A549 (cell line): Measurements from ENCODE around the gene UBE3B. TPM values are rescaled to one million over a fixed set of nuclear protein-coding genes. Genes with fewer than 3 reads are reported as not detected.

Experiments
- ATAC-seq, 2 experiments: fragments of 200-7000 bp in 1 of 2; fragments of >200 bp in 1 of 2; cut with Nextera tagmentation in 1 of 2; cut with Tn5 transposase in 1 of 2; 3 replicates each; pipeline versions ENCODE4 v1.8.0 to v1.9.1; 2018 to 2020; ENCODE audit warnings: mild to moderate bottlenecking in 1 of 2, moderate library complexity in 1 of 2
- CTCF ChIA-PET: fragments of 300-600 bp; sonication (Branson Sonifier 250); formaldehyde crosslinking; extraction: SDS; loops from one replicate; lab custom pipeline; 2021; ENCODE audit warnings: antibody characterized with exemption, inconsistent platforms; lab: Yijun Ruan, JAX
- POLR2A ChIA-PET: fragments of 350-600 bp; formaldehyde crosslinking; extraction: SDS; loops from one replicate; lab custom pipeline; 2021; ENCODE audit warnings: antibody characterized with exemption, inconsistent platforms; lab: Yijun Ruan, JAX
- DNase-seq, 2 experiments: peaks; one replicate each; pipeline versions ENCODE4 v3.0.0 to v3.0.0-alpha.2; 2011 to 2016; ENCODE audit warnings: low read depth in 1 of 2, low spot score in 1 of 2
- FAIRE-seq: peaks from 2 replicates; lab custom pipeline; 2011; peaks lifted over from hg19 to GRCh38; lab: Jason Lieb, UNC
- H3K27ac ChIP-seq, 2 experiments: fragments of >200 bp; sonication (Bioruptor Twin); formaldehyde crosslinking; 3 replicates each; pipeline ENCODE4 v1.5.1; 2016 to 2017
- H3K4me1 ChIP-seq: fragments of >200 bp; sonication (Bioruptor Twin); formaldehyde crosslinking; 3 replicates; pipeline ENCODE4 v1.6.1; 2016
- H3K4me2 ChIP-seq: fragments of >200 bp; sonication (Bioruptor Twin); formaldehyde crosslinking; 3 replicates; pipeline ENCODE4 v1.6.1; 2016
- H3K4me3 ChIP-seq: fragments of >200 bp; sonication (Bioruptor Twin); formaldehyde crosslinking; 3 replicates; pipeline ENCODE4 v1.5.1; 2016
- H3K9me3 ChIP-seq: fragments of >200 bp; sonication (Bioruptor Twin); formaldehyde crosslinking; 3 replicates; pipeline ENCODE4 v1.6.1; 2016
- BCL3 ChIP-seq: fragments of >200 bp; sonication (Bioruptor Twin); formaldehyde crosslinking; IDR thresholded peaks from 3 replicates; pipeline ENCODE4 v1.6.1; 2016
- BHLHE40 ChIP-seq: IDR thresholded peaks from 2 replicates; pipeline ENCODE4 v1.6.1; 2012; ENCODE audit warnings: low read depth, low read length, inconsistent platforms
- CBX8 ChIP-seq: fragments of 200-600 bp; sonication (generic); IDR thresholded peaks from 2 replicates; pipeline ENCODE4 v1.6.1; 2016
- CEBPB ChIP-seq, 2 experiments: fragments of >200 bp in 1 of 2; sonication (Bioruptor Twin) in 1 of 2; formaldehyde crosslinking in 1 of 2; IDR thresholded peaks; 2 replicates each; pipeline ENCODE4 v1.6.1; 2012 to 2016
- CTCF ChIP-seq: fragments of >200 bp; sonication (Bioruptor Twin); formaldehyde crosslinking; IDR thresholded peaks from 3 replicates; pipeline ENCODE4 v1.5.1; 2016
- EHF ChIP-seq: fragments of 250-450 bp; sonication (Bioruptor Pico); IDR thresholded peaks from 2 replicates; pipeline ENCODE4 v1.5.0; 2020; ENCODE audit warnings: mild to moderate bottlenecking
- EHMT2 ChIP-seq: fragments of 200-600 bp; sonication (generic); IDR thresholded peaks from 2 replicates; pipeline ENCODE4 v1.6.1; 2016; ENCODE audit warnings: antibody characterized with exemption, low read depth, mild to moderate bottlenecking, moderate library complexity
- FOSB ChIP-seq: fragments of 250-450 bp; sonication (Bioruptor Pico); IDR thresholded peaks from 2 replicates; pipeline ENCODE4 v1.5.0; 2020; ENCODE audit warnings: mild to moderate bottlenecking, moderate library complexity
- FOSL2 ChIP-seq, 2 experiments: fragments of 450-650 bp in 1 of 2; fragments of >200 bp in 1 of 2; sonication (Bioruptor Twin) in 1 of 2; formaldehyde crosslinking; IDR thresholded peaks; 2 replicates each; pipeline versions ENCODE4 v1.5.0 to v1.6.1; 2016 to 2020; ENCODE audit warnings: mild to moderate bottlenecking in 1 of 2, moderate library complexity in 1 of 2
- FOXS1 ChIP-seq: fragments of 250-450 bp; sonication (Bioruptor Pico); IDR thresholded peaks from 2 replicates; pipeline ENCODE4 v1.5.0; 2020; ENCODE audit warnings: mild to moderate bottlenecking, moderate library complexity
- GATA3 ChIP-seq: IDR thresholded peaks from 2 replicates; pipeline ENCODE4 v1.6.1; 2012; ENCODE audit warnings: borderline replicate concordance
- HDAC2 ChIP-seq: fragments of 200-600 bp; sonication (generic); IDR thresholded peaks from 2 replicates; pipeline ENCODE4 v1.6.1; 2016
- HES2 ChIP-seq: fragments of >200 bp; sonication (Bioruptor Twin); formaldehyde crosslinking; IDR thresholded peaks from 2 replicates; pipeline ENCODE4 v1.6.1; 2016
- HEYL ChIP-seq: fragments of 250-450 bp; sonication (Bioruptor Pico); IDR thresholded peaks from 2 replicates; pipeline ENCODE4 v1.8.0; 2021; ENCODE audit warnings: mild to moderate bottlenecking, moderate library complexity
- HOXA7 ChIP-seq: fragments of 250-450 bp; sonication (Bioruptor Pico); IDR thresholded peaks from 2 replicates; pipeline ENCODE4 v1.5.0; 2020; ENCODE audit warnings: mild to moderate bottlenecking, moderate library complexity
- HOXB5 ChIP-seq: fragments of 250-450 bp; sonication (Bioruptor Pico); IDR thresholded peaks from 2 replicates; pipeline ENCODE4 v1.5.0; 2020; ENCODE audit warnings: mild to moderate bottlenecking, moderate library complexity
- JUN ChIP-seq, 2 experiments: fragments of >200 bp; sonication (Bioruptor Twin); formaldehyde crosslinking; IDR thresholded peaks; 2 replicates in 1 of 2; 3 replicates in 1 of 2; pipeline ENCODE4 v1.6.1; 2016 to 2017
- MAZ ChIP-seq: fragments of 150-350 bp; IDR thresholded peaks from 2 replicates; pipeline ENCODE4 v1.6.1; 2014; ENCODE audit warnings: antibody characterized with exemption, low read depth, low read length, borderline replicate concordance
- MYC ChIP-seq: IDR thresholded peaks from 2 replicates; pipeline ENCODE4 v1.6.1; 2012; ENCODE audit warnings: mild to moderate bottlenecking, inconsistent platforms, low read length, improper control_type of control experiment, borderline replicate concordance
- PHF8 ChIP-seq: fragments of 200-600 bp; sonication (generic); IDR thresholded peaks from 2 replicates; pipeline ENCODE4 v1.6.1; 2016; ENCODE audit warnings: low read depth, mild to moderate bottlenecking, antibody characterized with exemption, moderate library complexity, borderline replicate concordance
- RAD21 ChIP-seq, 2 experiments: fragments of >200 bp in 1 of 2; sonication (Bioruptor Twin) in 1 of 2; formaldehyde crosslinking in 1 of 2; IDR thresholded peaks in 1 of 2; conservative IDR thresholded peaks in 1 of 2; 2 replicates in 1 of 2; 3 replicates in 1 of 2; pipeline ENCODE4 v1.6.1; 2012 to 2018; ENCODE audit warnings: inconsistent platforms in 1 of 2
- RARB ChIP-seq: fragments of 250-450 bp; sonication (Bioruptor Pico); IDR thresholded peaks from 2 replicates; pipeline ENCODE4 v1.8.0; 2021; ENCODE audit warnings: mild to moderate bottlenecking, moderate library complexity
- SMC3 ChIP-seq: fragments of >200 bp; sonication (Bioruptor Twin); formaldehyde crosslinking; IDR thresholded peaks from 3 replicates; pipeline ENCODE4 v1.6.1; 2018; ENCODE audit warnings: inconsistent platforms
- ZC3H11A ChIP-seq: fragments of 450-650 bp; IDR thresholded peaks from 2 replicates; pipeline ENCODE4 v1.6.1; 2014; ENCODE audit warnings: antibody characterized with exemption, mild to moderate bottlenecking
- ZFP36 ChIP-seq: fragments of 450-650 bp; IDR thresholded peaks from 2 replicates; pipeline ENCODE4 v1.6.1; 2014; ENCODE audit warnings: borderline replicate concordance; ENCODE audit not compliant: partially characterized antibody
- ZSCAN20 ChIP-seq: fragments of 250-450 bp; sonication (Bioruptor Pico); IDR thresholded peaks from 2 replicates; pipeline ENCODE4 v1.8.0; 2022; ENCODE audit warnings: mild to moderate bottlenecking, moderate library complexity
- WGBS: methylation state at CpG from one replicate; pipeline ENCODE4 v1.1.6; 2017; ENCODE audit errors: missing lambda C conversion rate; 5-methylcytosine and 5-hydroxymethylcytosine counted together
- polyA plus RNA-seq, 4 experiments: library from polyadenylated mRNA; depleted of rRNA in 3 of 4; stranded (reverse); fragments of >200 nt; fragmentation: RNase III in 1 of 4; extraction: RNeasy Plus Mini Kit Qiagen cat#74134 plus additional on column Dnase treatment in 1 of 4; gene quantifications; 2 replicates in 3 of 4; 3 replicates in 1 of 4; pipeline ENCODE4 v1.2.3, GENCODE V29; 2011 to 2017

UBE3B gene
- polyA plus RNA-seq, 2 of the 4 experiments (the other 2 are of a cell fraction): 14.0 to 38.0 TPM

GRCh38 chr12:109432431-109432830 lies 45.0 kb upstream of the UBE3B start (continued):
- TF ChIP-seq ZC3H11A (no peak), GATA3 (no peak), EHMT2 (no peak), JUN (IDR thresholded peaks at IDR 0.05) (no peak)
- TF ChIP-seq, all 56 proteins: peak for 0

- no peak for TF ChIP-seq BHLHE40
- no peak for TF ChIP-seq FOSL2 (IDR thresholded peaks at IDR 0.05)
- TF ChIP-seq FOSL2 (CRISPR knock-in tag; IDR thresholded peaks at IDR 0.05): no peak
- no peak for TF ChIP-seq MAZ
- TF ChIP-seq HES2: no peak
- TF ChIP-seq BCL3: no peak
- no peak for TF ChIP-seq HDAC2
- TF ChIP-seq JUN (IDR thresholded peaks at IDR 0.05): no peak
- TF ChIP-seq PHF8: no peak
- TF ChIP-seq RARB: no peak
- TF ChIP-seq ZC3H11A: no peak
- TF ChIP-seq RAD21 (conservative IDR thresholded peaks at IDR 0.05 in 1 of 2, IDR thresholded peaks at IDR 0.05 in 1 of 2): peak; percentile 54 to 63; a peak in 4 of 5 replicates
- no peak for TF ChIP-seq HOXB5 (CRISPR knock-in tag)
- no peak for TF ChIP-seq ZFP36
- no peak for TF ChIP-seq FOXS1 (CRISPR knock-in tag)
- TF ChIP-seq CTCF: peak; percentile 82
- no peak for TF ChIP-seq HOXA7
- TF ChIP-seq HEYL (CRISPR knock-in tag): no peak
- no peak for TF ChIP-seq ZSCAN20 (CRISPR knock-in tag)
- no peak for TF ChIP-seq CBX8
- TF ChIP-seq EHF (CRISPR knock-in tag): no peak
- TF ChIP-seq FOSB (CRISPR knock-in tag): no peak
- TF ChIP-seq SMC3: peak; percentile 62
- no peak for TF ChIP-seq MYC
- no peak for TF ChIP-seq CEBPB (IDR thresholded peaks at IDR 0.05)
- FAIRE-seq (peak; percentile 23), DNase-seq (peak; percentile 69 to 89), ATAC-seq (peak; percentile 92 to 93)
- CTCF ChIA-PET: interaction anchor here (0.7 to 2.4 kb wide), 27 partner anchors 8 to 343 kb away, joined by 3 to 24 read pairs (median 4); no protein-coding TSS in a partner anchor
- WGBS: 19% methylated on average over 14 of the region's 14 CpGs
- Histone ChIP-seq H3K4me1 (0 out of 3 replicates have a peak, but pooled peaks cover 3% of the 10 kb centered on the region), H3K4me2 (peak overlapping the region; percentile 52), H3K27ac (no peak overlapping the region), H3K9me3 (no peaks in the 10 kb centered on the region), H3K4me3 (no peak overlapping the region)
- POLR2A ChIA-PET: no interaction called here
Measured at GRCh38 chr12:109432842-109433304, 44.6 kb upstream of the UBE3B start.
